Daoy (cell line): Measurements from ENCODE around the gene AKAP13. TPM values are rescaled to one million over a fixed set of nuclear protein-coding genes. Genes with fewer than 3 reads are reported as not detected.

Source experiments
- DNase-seq: peaks from one replicate; pipeline ENCODE4 v3.0.0-alpha.2; 2015; ENCODE audit warnings: low read depth
- total RNA-seq: library from RNA; depleted of rRNA; stranded (reverse); fragments of >200 nt; shearing (Covaris generic); gene quantifications from 2 replicates; pipeline ENCODE4 v1.2.3, GENCODE V29; 2014

AKAP13 gene
- total RNA-seq, 1 experiment from 2014 or later: 18.5 TPM

- no peak for DNase-seq
These were observed 159.1 kb downstream of the AKAP13 start for GRCh38 chr15:85539491-85539890.

DNA sequence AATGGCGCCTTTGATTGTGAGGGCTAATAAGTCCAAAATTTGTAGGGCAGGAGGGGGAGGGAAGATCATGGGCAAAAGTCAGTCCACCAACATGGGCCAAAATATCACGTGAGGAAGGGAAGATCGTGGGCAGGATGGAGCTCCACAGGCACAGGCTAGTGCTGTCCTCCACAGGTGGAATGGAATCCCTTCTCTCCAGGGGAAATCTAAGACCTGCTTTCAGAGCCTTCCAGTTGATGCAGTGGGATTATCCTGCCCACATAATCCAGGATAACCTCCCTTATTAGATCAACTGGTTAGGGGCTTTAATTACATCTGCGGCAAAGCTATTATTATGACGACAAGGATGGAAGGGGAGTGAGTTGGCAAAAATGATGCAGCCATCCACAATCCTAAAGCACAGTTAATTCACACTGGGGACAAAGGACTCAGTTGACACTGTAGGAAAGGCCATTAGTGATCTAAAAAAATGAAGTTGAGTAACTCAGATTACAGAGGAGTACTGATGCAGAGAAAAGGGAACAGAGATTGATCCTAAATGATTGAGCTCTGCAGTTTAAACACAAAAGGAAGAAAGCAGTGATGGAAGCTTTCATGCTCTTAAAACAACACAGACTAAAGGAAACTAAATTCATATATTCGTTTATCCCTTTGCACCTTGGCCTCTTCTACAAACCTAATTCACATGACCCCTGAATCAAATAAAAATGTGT lies 159.8 kb downstream of the AKAP13 start:
- DNase-seq: no peak

DNA sequence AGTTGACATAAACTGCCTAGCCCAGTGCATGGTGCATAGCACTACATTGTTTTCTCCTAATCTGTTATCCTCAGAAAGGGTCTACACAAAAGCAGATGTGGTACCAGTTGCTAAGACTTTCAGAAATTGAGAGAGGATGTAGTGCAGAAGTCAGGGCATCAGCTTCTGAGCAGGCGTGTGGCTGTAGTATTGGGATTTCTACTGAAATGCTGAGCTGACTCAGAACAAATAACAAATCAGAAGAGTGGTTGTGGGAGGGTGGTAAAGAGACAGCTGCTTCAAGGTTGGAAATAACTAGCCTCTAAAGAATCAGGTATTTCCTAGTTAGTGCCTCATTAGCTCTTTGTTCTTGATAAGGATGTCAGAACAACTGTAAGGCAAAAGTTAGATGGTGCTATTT lies 161.3 kb downstream of the AKAP13 start:
- DNase-seq: no peak

- no peak for DNase-seq
These were observed 162.1 kb downstream of the AKAP13 start for GRCh38 chr15:85542488-85542887.

DNA sequence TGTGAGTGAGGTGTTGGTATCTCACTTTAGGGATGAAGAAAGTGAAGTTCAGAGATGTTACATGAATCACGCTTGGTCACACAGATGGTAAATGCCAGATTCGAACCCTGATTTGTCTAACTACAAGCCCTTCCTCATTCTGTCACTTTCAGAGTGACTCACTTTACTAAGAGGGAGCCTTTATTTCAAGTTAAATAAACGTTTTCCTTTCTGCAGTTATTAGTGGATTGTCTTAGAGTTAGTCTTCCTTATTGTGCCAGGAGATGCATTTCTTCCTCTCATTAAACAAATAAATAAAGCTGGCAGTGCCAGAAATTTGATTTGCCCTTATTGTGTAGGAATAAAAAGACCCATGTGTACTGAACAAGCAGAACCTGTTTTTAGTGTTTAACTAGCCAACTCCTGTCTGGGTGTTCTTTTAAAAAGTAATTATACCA lies 162.5 kb downstream of the AKAP13 start:
- no peak for DNase-seq

GRCh38 chr15:85543741-85544155 lies 163.3 kb downstream of the AKAP13 start:
- no peak for DNase-seq

DNA sequence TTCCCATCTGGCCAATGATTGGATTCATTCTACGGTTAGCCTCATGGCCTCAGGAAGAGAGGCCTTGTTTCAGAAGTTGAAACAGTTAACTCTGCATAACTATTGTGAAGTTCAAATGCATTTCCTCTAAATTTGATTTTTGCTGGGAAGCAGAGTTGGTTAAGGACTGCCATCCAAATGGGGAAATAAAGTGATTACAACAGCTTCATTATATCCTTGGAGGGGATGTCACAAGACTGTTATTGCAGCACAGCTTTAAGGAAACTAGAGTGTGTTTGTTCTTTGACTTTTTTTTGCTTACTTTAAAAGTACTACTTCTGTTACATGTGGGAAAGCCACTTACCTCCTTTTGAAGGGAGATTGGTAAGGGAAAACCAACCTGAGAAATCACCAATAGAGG lies 164.8 kb downstream of the AKAP13 start:
- DNase-seq: no peak

DNA sequence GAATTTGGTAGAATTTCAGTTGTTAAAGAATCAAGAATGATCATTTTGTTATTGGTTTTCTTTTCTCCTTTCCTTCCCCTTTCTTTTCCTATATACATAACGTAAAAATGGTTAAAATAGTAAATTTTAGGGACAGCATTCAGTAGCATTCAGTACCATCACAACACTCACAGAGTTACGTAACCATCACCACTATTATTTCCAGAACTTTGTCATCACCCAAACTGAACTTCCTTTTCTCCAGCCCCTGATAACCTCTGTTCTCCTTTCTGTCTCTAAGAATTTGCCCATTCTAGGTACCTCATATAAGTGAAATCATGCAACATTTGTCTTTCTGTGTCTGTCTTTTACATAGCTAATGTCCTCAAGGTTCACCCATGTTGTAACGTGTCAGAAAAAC lies 165.3 kb downstream of the AKAP13 start:
- no peak for DNase-seq

- DNase-seq: no peak
These were observed 167.0 kb downstream of the AKAP13 start for GRCh38 chr15:85547386-85547785.

GRCh38 chr15:85550283-85550682 lies 169.9 kb downstream of the AKAP13 start:
- no peak for DNase-seq

DNA sequence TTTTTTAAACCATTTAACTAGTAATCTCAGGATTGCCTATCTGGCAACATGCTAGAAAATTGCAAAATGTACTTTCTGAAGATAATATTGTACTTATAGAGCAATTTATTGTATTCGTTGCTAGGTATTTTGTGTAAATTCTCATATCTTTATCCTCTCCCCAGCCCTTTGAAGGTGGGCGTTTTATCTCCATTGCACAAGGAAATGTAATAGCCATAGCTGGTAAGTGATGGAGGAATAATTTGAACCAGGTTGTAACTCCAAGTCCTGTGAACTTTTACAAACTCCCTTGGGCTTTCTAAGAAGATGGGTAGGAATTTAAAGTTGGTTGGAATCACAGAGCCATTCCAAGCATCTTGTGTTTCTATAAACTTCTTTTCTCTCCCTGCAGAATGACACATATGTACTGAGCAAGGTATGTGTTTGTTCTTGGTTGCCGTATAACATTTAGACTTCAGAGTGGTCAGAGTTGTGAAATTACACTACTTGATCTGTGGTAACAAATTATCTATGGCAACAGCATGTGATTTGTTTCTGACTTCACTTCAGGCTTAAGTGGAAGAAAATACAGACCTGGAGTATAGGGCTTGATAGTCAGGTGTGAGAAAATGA lies 170.9 kb downstream of the AKAP13 start:
- no peak for DNase-seq

- DNase-seq: no peak
These were observed 174.6 kb downstream of the AKAP13 start for GRCh38 chr15:85554852-85555521.

- no peak for DNase-seq
These were observed 175.6 kb downstream of the AKAP13 start for GRCh38 chr15:85555875-85556617.

GRCh38 chr15:85556618-85556895 lies 176.2 kb downstream of the AKAP13 start:
- no peak for DNase-seq

GRCh38 chr15:85557385-85557784 lies 177.0 kb downstream of the AKAP13 start:
- no peak for DNase-seq

DNA sequence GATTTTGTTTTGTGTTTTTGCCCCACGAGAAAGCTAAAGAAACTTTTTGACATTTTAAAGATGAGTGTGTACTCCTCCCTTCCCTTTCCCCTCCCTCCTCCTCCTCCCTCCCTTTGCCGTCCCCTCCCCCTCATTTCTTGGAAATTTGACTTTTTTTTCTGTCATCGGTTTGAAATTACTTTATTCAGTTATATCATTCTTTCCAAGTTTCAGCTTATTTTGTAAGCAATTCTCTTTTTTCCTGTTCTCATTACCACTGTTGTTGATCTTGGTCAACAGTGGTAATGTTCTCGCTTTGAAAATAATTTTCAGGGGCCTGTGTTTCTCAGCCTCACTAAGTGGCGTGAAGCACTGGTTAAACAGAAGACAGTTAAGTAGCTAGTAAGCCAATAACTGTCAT lies 178.4 kb downstream of the AKAP13 start:
- no peak for DNase-seq

GRCh38 chr15:85559530-85559929 lies 179.1 kb downstream of the AKAP13 start:
- DNase-seq: no peak

- DNase-seq: no peak
These were observed 182.4 kb downstream of the AKAP13 start for GRCh38 chr15:85562824-85563223.

DNA sequence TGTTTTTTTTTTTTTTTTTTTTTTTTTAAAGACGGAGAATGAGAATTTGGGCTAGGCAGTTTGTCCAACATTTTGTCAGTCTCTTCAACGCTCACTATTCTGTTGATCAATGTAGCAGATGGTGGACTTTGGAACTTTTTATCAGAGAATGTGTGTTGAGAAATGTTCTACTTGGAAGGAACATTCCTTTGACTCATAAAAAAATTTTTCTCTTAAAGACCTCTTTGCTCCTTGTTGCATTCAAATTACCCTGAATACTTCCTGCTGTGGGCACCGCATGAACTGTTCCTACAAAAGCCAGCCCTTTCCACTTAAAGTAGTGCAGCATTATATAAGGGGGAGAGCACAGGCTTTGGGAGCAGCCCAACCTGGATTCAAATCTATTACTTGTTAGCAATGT lies 182.9 kb downstream of the AKAP13 start:
- no peak for DNase-seq

DNA sequence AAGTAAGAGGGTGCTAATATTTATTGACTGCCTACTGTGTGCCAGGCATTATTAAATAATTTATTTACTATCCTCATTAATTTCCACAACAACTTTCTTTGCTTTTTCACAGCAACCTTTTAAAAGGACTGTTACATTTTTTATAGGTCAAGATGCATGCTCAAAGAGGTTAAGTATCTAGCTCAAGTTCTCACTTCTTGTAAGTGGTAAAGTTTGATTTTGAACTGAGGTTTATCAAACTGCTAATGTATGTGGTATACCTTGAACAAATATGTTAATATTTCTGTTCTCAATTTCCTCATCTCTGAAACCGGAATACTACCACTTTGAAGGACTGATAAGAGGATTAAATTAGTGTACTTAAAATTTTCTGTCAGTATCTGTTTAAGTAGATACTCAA lies 183.3 kb downstream of the AKAP13 start:
- DNase-seq: no peak

DNA sequence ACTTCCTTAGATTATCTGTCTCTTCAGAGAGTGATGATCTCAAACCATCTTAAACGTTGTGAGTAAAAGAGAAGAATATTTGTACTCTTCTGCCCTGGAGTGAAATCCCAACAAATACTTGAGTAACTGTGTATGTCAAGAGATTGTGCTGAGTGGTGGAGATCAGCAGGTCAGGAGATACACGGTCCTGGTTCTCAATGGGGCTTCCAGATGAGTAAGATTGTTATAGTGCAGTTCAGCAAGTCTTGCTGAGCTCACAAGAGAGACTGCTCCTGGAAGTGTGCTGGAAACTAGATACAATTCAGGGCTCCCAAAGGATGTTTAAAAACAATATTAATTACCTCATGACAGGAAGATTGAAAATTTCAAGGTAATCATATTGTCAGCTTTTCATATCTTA lies 184.3 kb downstream of the AKAP13 start:
- DNase-seq: no peak

DNA sequence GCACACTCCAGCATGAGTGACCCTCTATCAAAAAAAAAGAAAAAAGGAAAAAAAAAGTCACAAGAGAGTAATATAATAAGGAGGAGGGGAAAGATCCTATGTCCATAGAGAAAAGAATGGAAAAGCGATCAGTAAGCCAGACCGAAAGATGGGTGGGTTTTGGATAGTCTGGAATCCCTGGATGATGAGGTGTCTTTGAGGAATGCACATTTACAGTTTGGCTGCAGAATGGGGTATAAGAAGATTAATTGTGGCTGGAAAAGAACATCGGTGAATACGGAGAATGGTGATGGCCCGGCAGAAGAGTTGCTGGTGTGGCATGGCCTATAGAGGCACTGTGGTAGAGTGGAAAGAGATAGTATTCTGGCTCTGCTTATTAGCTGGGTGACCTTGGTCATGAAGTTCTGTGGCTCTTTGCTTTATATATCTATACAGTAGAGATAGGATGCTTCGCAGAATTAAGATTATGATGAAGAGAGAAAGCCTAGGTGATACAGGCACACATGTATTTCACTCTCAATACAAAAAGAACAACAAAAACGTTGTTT lies 187.9 kb downstream of the AKAP13 start:
- no peak for DNase-seq
